A549 (cell line): ENCODE results near the gene DNM3.

Experiments
- CBX2 ChIP-seq: fragments of 200-600 bp; sonication (generic); IDR thresholded peaks from 2 replicates; pipeline ENCODE4 v1.6.1; 2016; ENCODE audit warnings: low read depth, mild to moderate bottlenecking, borderline replicate concordance
- CBX8 ChIP-seq: fragments of 200-600 bp; sonication (generic); IDR thresholded peaks from 2 replicates; pipeline ENCODE4 v1.6.1; 2016
- CHD4 ChIP-seq: fragments of 200-600 bp; sonication (generic); IDR thresholded peaks from 2 replicates; pipeline ENCODE4 v1.6.1; 2016; ENCODE audit warnings: antibody characterized with exemption, mild to moderate bottlenecking, borderline replicate concordance
- CTCF ChIP-seq: fragments of >200 bp; sonication (Bioruptor Twin); formaldehyde crosslinking; IDR thresholded peaks from 3 replicates; pipeline ENCODE4 v1.5.1; 2016
- GATA3 ChIP-seq: IDR thresholded peaks from 2 replicates; pipeline ENCODE4 v1.6.1; 2012; ENCODE audit warnings: borderline replicate concordance
- HES2 ChIP-seq: fragments of >200 bp; sonication (Bioruptor Twin); formaldehyde crosslinking; IDR thresholded peaks from 2 replicates; pipeline ENCODE4 v1.6.1; 2016
- MAX ChIP-seq: IDR thresholded peaks from 2 replicates; pipeline ENCODE4 v1.6.1; 2012
- NFE2L2 ChIP-seq: fragments of 150-350 bp; conservative IDR thresholded peaks from 2 replicates; pipeline ENCODE4 v1.6.1; 2014; ENCODE audit warnings: low read length
- POLR2A ChIP-seq: IDR thresholded peaks from 2 replicates; pipeline ENCODE4 v1.6.1; 2012; ENCODE audit warnings: mild to moderate bottlenecking, low read length
- REST ChIP-seq: fragments of 200-600 bp; sonication (generic); IDR thresholded peaks from 2 replicates; pipeline ENCODE4 v1.6.1; 2016; ENCODE audit warnings: antibody characterized with exemption, mild to moderate bottlenecking, moderate library complexity
- RFX5 ChIP-seq: fragments of 450-650 bp; IDR thresholded peaks from 2 replicates; pipeline ENCODE4 v1.7.1; 2014; ENCODE audit warnings: antibody characterized with exemption, mild to moderate bottlenecking, moderate library complexity
- RNF2 ChIP-seq: fragments of 200-600 bp; sonication (generic); IDR thresholded peaks from 2 replicates; pipeline ENCODE4 v1.6.1; 2016; ENCODE audit warnings: low read depth, mild to moderate bottlenecking, antibody characterized with exemption, moderate library complexity, borderline replicate concordance
- SREBF2 ChIP-seq: fragments of 450-650 bp; IDR thresholded peaks from 2 replicates; pipeline ENCODE4 v1.6.1; 2014; ENCODE audit warnings: mild to moderate bottlenecking, moderate library complexity
- TP53 ChIP-seq: fragments of 250-450 bp; sonication (Bioruptor Pico); IDR thresholded peaks from 2 replicates; pipeline ENCODE4 v1.5.0; 2021; ENCODE audit warnings: mild to moderate bottlenecking, moderate library complexity

- TF ChIP-seq CTCF (no peak), POLR2A (no peak), RFX5 (no peak), NFE2L2 (no peak), CBX2 (no peak), GATA3 (no peak), REST (no peak), RNF2 (no peak), HES2 (no peak), MAX (no peak), CBX8 (no peak), TP53 (CRISPR knock-in tag) (no peak), CHD4 (no peak), SREBF2 (no peak)
Measured at GRCh38 chr1:171873664-171874063, 32.4 kb downstream of the DNM3 start.
